Renal cortical epithelial cell (primary cell): ENCODE data around the gene CARD16. TPM values are rescaled to one million over a fixed set of nuclear protein-coding genes. Genes with fewer than 3 reads are reported as not detected.
"Not testable (repeated sequence)": the region's sequence is repeated elsewhere in the genome, so short reads cannot be mapped to it uniquely, and the experiment has no call there.

Source experiments
- DNase-seq: peaks from one replicate; pipeline ENCODE4 v3.0.0-alpha.2; 2011; ENCODE audit warnings: low read depth
- total RNA-seq: library from RNA; depleted of rRNA; stranded (reverse); fragments of >200 nt; gene quantifications from 2 replicates; pipeline ENCODE4 v1.2.3, GENCODE V29; 2014

CARD16 gene
- total RNA-seq, 1 donor from 2014 or later, result 0.50 TPM

DNA sequence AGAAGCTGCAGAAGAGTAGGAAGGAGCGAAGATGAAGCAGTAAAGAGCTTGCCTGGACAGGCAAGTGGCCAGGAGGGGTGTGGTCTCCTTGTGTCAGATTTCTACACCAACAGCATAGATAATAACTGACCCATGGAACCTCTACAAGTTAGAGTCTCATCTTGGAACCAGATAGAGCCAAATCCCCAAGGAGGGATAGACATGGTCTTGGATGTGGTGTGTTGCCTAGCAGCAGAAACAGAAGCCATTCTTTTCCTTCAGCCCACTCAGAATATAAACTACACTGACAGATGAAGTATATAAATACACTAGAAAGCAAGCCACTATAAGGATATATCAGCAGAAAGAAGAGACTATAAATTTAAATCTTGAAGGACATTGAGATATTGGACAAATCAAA is 4.3 kb upstream of the CARD16 start:
- no peak for DNase-seq

DNA sequence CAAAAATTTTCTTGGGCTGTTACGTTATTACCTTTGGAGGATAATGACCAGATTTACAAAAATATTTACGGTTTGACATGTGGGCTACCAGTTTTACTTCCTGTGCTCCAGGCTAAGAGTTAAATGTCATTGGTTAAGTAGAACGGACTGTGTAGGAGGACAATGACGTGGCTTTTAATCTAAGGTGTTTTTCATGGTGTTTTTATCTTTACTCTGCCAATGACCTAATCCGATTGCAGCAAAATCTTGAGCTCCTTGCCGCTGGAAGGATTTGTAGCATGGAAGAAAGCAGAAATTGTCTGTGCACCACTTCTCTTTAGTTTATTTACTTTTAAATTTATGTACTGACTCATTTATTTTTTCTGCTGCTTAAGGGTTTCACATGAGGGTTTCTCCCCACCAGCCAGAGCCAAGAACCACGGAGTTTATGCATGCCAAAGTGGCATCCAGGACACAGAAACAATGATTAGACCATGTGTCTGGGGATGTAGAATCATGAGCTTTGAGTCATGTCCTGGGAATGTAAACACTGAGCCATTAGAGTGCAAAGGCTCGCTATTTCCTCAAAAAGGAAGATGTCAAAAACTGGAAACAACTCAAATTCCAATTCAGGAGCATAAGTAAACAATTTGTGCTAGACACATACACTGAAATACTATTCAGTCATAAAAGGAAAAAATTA is 1.9 kb upstream of the CARD16 start:
- DNase-seq, result peak; percentile 99

DNA sequence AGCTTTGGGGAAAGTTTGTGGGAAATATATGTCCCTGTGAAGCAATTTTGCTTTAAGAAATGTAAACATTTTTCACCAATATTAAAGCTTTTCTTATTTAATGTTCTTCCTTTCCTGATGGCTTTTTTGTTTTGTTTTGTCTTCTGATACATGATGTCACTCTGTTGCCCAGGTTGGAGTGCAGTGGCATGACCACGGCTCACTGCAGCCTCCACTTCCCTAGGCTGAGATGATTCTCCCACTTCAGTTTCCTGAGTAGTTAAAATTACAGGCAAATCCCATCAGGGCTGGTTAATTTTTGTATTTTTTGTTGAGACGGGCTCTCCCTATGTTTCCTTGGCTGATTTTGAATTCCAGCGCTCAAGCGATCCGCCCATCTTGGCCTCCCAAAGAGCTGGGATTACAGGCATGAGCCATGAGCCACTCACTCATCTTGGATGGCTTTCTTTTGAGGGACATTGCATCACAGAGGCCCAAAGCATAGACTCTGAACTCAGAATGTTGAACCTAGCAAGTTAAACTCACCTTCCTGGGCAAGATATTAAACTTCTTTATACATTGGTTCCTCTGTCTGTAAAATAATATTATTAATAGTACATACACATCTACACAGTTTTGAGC is 651 bp upstream of the CARD16 start:
- peak; percentile 2 for DNase-seq

DNA sequence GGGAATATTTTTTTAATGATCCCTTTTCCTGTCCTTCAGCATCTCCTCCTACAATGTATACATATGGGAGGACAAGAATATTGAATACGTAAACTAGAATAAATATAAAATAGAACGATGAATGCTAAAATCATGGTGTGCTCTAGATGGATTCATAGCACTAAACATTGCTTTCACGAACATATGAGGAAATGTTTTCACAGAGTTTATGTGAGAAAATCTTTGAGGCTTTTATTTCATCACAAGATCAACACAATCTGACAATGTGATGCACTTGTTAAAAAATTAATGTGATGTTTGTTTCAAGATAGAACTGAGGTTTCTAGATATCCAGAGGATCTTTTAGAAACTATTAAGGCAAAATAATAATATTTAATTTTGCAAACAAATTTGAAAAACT is 3.0 kb downstream of the CARD16 start:
- DNase-seq, result no peak

DNA sequence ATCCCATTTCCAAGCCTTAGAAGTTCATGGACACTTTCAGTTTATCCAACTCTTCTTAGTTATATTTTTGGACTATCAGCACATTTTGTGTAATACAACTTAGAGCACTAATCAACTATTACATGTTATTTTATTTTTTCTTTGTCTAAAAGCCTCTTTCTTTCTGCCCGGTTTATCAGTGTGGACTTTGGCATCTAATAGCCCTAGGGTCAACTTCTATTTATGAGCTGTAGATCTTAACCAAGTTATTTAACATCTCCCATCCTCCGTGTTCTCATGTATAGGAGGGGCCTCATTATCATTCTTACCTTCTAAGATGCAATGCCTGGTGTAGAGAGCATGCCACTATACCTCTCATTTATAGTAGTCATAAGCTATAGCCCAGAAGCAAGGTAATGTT is 4.4 kb downstream of the CARD16 start:
- DNase-seq, result no peak

DNA sequence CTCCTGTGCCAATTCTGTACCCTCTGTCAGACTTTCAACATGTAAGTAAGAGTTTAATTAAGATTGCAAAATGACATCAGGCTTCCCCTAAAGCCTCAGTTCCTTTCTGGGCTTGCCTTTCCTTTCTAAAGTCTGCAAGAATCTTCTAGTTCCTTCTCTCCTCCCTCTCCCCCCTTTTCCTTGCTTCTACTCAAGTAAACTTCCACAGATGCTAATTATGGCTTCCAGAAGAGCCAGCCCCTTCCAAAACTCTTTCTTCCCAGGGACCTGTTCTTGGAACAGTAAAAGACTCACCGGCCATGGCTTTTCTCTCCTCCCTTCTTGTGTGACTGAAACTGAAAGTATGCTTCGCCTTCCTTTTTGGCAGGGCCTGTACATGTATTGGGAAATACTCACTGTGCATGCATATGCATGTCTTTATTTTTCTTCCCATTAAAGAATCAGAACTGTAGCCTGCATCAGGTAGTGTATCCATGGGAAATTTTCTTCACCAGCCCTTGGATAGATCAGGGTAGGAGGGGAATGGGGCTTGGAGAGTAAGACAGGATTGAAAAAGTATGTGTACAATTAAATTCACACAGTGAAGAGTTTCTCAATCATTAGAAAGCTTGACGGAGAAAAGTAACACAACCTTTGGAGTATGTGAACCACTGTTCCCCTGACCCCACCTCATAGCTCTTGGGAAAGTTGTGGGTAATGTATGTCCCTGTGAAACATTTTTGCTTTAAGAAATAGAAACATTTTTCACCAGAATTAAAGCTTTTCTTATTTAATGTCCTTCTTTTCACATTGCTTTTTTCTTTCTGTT is 10.1 kb downstream of the CARD16 start, which contains the start of gene CASP1:
Gene CASP1 (minus strand): TSS at position 332 of the 808 bp plus-strand sequence. CDS start 31 bp downstream, at position 301.
- peak; percentile 86 for DNase-seq

DNA sequence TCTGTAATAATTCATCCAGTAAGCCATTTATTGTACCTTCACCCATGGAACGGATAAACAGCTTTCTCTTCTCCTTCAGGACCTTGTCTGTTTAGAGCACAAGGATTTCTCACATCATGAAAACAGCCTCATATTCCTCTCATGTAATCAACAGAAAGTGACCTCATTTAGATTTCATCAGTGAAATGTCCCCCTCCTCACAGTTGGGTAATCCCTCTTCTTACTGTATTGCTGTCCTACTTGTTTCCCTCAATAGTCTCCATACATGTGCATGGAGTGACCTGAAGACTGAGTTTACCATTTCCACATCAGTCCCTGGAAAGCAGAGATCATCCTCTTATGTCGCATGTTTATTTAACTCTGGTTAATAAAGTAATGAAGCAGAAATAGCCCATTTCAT is 10.7 kb downstream of the CARD16 start:
- DNase-seq, result not testable (repeated sequence)

DNA sequence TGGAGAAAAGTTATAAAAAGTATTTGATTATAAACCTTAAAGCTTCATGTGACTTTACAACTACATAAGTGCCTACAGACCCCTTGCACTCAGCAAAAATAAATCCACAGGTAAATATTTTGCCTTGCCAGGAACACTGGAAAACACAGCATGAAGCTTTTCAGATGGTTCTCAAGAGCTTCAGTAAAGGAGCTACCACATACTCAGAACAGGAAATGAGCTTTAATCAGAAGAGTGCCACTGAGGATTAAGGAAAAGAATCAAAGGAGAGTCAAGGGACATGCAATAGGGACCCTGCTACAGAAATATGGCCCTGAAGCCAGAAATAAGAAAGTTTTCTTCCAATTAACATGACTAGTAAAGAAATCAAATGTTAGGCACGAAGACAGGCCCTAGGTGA is 11.4 kb downstream of the CARD16 start:
- DNase-seq, result no peak

DNA sequence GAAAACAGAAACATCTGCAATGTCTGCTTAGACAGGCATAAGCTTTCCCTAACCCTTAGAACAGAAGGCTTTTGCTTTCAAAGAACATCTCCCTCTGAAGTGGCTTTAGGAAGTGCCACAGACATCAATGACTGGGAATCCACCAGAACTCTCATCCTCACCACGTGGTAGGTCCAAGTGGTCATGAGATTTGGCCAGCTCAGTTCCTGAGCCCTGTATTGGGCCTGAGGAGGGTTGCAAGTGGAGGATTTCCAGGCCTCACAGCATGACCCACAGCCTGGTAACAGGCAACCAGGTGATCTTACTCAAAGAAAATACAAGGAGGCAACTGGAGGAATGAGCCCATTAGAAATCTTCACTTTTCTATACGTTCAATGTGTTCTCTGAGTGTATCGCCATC is 11.8 kb downstream of the CARD16 start:
- DNase-seq, result no peak

DNA sequence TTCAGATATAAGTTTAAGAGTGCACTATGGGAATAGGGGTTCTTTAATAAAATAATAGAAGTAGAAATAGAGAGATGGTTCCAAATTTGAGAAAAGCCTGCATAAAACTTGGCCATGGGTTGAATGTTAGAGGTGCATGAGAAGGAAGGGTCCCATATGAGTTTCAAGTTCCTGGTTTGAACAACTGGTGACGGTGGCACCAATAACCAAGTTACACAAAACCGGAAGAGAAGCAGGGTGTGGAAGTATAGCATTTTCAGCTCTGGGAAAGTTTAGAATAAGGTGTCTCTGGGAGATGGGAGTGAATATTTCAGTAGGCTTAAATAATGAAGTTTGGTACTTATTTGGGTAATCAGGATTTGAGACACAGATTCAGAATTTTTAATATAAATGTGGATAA is 12.6 kb downstream of the CARD16 start:
- no peak for DNase-seq

DNA sequence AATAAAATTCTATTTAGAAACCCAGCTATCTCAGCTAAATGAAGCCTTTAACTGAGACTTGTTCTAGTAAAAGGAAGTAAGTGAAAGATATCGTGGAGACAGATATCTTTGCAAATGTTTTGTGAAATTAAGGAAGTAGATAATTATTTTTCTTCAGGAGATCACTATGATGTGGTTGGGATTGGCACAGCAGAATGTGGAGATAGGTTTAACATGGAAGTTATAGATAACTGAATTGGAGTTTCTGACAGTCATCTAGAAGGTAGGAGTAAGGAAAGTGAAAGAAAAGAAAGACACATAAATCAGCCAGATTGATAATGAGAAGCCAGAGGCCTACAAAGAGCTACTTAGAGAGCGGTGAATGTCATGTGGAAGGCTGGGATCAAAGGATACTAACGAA is 17.5 kb downstream of the CARD16 start:
- no peak for DNase-seq

DNA sequence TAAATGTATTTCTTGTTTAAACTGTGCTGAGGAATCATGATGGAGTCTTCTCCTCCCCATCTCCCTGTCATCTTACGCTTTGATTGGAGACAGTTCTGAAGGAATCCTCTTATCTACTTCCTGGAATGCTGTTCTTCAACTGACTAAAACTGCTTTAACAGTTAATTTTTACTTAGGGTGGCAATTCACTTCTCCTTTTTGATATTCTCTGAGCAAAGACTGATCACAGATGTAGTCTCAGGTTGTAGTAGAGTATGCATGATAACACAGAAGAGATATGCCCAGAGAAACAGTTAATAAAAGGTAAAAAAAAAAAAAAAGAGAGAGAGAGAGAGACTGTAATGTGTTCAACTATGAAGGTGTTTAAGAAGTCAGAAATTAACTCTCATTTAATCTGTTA is 20.7 kb downstream of the CARD16 start:
- DNase-seq, result no peak

DNA sequence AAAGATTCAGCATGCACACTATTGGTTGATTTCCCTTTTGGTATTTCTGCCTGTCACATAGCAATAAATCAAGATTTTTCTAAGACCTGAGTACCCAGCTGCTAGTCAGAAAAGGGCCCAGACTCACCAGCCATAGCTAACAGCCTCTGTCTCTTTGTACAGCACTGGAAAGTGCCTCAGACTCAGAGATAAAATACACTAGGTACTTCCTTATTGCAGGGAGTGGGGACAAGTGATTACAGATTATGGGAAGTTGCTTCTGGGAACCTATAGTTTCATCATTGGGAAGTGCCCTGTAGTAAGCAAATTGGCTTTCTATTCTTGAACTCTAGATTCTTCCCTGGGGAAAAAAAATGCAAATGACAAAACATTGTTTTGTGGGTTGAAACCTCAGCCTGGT is 22.1 kb downstream of the CARD16 start, which contains the start of gene CASP5:
Gene CASP5 (minus strand): TSS at position 166 of the 400 bp plus-strand sequence. CDS start 32 bp downstream, at position 134.
- DNase-seq, result no peak

DNA sequence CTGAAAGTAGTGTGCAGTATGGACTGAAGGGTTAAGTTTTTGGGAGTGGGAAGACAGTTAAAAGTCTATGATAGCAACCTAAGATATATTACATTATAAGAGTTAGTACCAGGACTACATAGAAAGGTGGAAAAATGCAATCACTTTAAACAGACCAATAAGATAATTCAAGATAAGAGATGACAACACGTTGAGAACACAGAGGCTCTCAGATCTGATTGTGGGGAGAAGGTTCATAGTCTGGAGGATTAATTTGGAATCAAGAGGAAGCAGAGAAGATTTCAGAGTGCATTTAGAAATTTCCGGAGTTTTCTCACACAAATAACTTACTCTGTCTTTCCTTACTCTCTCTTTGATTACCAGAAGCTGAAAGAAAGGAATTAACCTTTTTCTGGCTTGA is 22.6 kb downstream of the CARD16 start:
- no peak for DNase-seq

DNA sequence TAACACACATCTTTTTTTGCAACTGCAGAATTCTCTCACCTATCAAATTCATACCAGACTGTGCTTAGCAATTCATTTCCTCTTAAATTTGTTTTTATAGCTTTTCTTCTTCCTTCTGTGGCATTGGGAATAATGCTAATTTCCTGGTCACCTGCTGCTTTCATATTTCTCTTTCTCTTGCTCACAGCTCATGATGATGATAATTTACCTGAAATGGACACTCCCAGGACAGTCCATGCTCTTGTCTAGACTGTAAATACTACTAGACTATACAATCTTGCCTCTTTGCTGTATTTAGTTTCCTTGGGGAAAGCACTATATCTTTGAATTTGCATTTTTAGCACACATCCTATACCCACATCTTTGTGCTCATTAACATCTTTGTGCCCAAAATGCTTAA is 37.7 kb downstream of the CARD16 start:
- DNase-seq, result no peak

DNA sequence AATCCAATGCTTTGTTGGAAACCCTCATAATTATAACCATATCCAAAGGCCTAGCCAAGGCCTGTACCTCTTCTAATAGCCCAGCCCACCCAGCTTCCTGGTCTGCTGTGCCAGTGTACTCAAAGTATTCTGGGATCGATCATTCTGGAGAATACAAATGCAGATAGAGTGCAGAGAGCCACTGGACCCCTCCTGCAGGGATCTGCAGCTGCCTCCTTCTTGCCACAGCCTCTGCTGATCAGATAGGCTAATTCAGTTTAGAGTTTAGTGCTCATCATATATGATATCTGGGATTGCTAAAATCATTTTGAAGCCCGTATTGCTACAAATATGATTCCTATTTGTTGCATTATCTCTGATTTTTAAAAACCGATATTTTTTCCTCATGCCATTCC is 39.7 kb downstream of the CARD16 start:
- no peak for DNase-seq

DNA sequence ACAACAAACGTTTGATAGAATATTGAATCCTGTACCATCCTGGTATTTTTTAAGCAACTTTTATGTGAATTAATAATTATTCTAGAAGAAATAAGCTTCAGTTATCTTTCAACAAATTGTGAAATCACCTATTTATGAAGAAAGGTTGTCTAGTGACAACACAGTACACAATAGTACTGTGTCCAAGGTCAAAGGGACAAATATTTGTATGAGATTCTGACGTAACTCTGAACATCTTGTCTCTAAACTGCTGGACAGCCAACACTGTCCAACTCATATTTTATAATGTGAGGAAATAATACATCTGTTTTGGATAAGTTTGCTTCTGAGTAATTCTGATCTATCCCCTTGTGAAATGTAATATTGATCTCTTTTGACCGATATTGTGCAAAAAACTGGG is 41.1 kb downstream of the CARD16 start:
- DNase-seq, result no peak

DNA sequence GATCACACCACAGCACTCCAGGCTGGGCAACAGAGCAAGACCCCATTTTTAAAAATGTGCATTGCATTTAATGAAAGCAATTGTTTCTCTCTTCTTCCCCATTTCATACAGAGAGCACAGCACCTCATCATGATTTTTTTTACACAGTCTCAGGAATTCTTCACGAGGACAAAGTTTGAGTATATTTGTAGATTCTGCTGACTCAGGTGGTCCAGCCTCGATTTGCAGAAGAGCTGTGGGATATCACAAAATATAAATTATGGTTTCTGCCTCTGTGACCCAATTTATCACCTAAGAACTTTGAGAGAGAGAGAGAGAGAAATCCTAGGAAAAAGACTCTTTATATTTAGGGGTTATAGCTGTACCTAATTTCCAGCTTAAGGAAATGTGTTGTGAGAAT is 42.0 kb downstream of the CARD16 start:
- no peak for DNase-seq

DNA sequence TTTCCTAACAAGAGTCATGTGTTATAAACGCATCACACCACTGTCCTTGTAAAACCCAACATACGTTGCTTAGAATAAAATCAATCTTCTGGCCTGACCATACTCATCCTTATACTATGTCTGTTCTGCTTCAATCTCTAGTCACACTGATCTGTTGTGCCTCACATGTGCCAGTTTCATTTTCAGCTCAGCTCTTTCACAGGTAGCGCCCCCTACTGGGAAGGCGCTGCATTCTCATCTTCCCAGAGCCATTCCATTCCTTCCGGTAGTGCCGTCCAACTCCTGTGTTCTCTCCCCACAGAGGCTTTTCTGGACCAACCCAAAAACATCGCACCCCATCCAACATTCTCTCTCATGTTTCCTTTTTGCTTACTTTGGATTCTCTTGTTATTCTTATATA is 44.3 kb downstream of the CARD16 start:
- DNase-seq, result no peak

DNA sequence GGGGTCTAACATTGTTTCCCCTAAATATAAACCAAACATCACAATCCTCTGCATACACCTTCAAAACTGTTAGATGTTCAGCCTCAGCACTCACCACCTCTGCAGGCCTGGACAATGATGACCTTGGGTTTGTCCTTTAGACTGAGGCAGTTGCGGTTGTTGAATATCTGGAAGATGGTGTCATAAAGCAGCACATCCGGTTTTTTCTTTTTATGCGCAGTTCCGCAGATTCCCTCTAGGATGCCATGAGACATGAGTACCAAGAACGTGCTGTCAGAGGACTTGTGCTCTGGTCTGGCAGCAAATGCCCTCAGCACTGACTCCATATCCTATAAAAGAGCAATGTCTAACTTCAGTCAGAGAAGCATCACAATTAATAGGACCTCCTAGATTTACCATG is 45.0 kb downstream of the CARD16 start:
- no peak for DNase-seq

DNA sequence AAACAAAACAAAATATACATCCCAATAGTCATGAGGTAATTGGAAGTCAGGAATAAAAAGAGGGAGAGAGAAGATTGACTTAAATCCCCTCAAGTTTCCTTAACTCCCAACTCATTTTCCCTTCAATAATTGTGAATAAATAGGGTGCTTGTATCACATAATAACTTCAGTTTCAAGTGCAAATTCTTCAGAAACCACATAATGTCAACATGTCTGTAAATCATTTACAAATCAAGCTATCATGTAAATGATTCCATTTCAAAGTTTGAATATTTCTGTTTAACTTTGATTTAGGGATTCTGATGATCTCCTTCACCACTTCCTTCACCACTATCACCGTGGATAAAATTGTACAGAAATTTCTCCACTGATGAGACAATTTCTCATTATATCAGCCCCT is 45.4 kb downstream of the CARD16 start:
- peak; percentile 76 for DNase-seq

DNA sequence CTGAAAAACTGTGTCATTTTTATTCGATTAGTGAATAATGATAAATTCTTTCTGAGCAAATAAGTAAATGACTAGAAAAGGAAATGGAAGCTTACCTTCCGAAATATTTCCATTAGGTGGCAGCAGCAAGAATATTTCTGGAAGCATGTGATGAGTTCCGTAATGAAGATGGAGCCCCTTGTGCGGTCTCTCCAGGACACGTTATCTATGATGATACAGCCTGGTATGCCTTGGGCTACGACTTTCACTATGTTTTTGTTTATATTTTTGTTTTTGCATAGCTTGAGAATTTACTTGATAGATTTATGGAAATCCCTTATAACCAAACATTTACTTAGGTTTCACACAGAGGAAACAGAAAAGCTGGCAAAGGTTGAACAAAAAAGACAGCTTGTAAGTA is 47.8 kb downstream of the CARD16 start:
- peak; percentile 16 for DNase-seq

DNA sequence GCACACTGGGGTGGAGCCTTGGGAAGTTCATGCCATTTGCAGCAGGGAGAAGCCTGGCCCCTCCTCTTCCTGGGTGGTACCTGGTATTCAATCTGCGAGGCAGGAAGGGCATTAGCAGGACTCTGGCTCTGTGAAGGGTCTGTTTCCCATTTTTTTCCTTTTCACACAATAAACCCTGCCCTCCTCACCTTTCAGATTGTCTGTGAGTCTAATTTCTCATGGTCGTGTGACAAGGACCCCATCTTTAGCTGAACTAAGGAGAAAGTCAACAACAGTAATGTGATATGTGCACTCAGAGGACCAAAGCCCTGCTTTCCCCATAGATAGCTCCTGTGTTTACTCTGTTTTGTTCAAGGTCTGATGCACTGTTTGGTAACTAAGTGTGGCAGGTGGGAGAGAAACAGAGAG is 50.1 kb downstream of the CARD16 start:
- no peak for DNase-seq
